RWPE2 (cell line): ENCODE results near the gene MREG.

Source experiments
- ATAC-seq: fragments of 200-7000 bp; cut with Tn5 transposase; 3 replicates; pipeline ENCODE4 v1.9.1; 2021; ENCODE audit warnings: low read depth
- DNase-seq: peaks from one replicate; pipeline ENCODE4 v3.0.0-alpha.2; 2020; ENCODE audit warnings: low spot score
- H3K27ac ChIP-seq: fragments of 450-650 bp; 2 replicates; pipeline ENCODE4 v1.5.1; 2017; ENCODE audit warnings: mild to moderate bottlenecking; ENCODE audit not compliant: poor library complexity, severe bottlenecking
- H3K27me3 ChIP-seq: fragments of 250-450 bp; sonication (Bioruptor Pico); 2 replicates; pipeline ENCODE4 v1.5.1; 2021; ENCODE audit warnings: mild to moderate bottlenecking, moderate library complexity; ENCODE audit not compliant: insufficient read depth, poor library complexity, severe bottlenecking
- H3K36me3 ChIP-seq: fragments of 250-450 bp; sonication (Bioruptor Pico); 2 replicates; pipeline ENCODE4 v1.5.1; 2020; ENCODE audit warnings: low read depth, mild to moderate bottlenecking, moderate library complexity
- H3K4me1 ChIP-seq: fragments of 250-450 bp; sonication (Bioruptor Pico); 2 replicates; pipeline ENCODE4 v1.5.1; 2021; ENCODE audit warnings: mild to moderate bottlenecking, moderate library complexity; ENCODE audit not compliant: insufficient read depth, poor library complexity, severe bottlenecking
- H3K4me3 ChIP-seq: fragments of 250-450 bp; sonication (Bioruptor Pico); 2 replicates; pipeline ENCODE4 v1.5.1; 2021; ENCODE audit warnings: mild to moderate bottlenecking, moderate library complexity; ENCODE audit not compliant: severe bottlenecking
- H3K9me3 ChIP-seq: fragments of 250-450 bp; sonication (Bioruptor Pico); 2 replicates; pipeline ENCODE4 v1.5.1; 2021; ENCODE audit warnings: mild to moderate bottlenecking, moderate library complexity; ENCODE audit not compliant: severe bottlenecking
- CTCF ChIP-seq: fragments of 450-650 bp; IDR thresholded peaks from one replicate; pipeline ENCODE4 v1.5.1; 2017; ENCODE audit warnings: mild to moderate bottlenecking, moderate library complexity; ENCODE audit not compliant: poor library complexity, severe bottlenecking

Gene MREG

DNA sequence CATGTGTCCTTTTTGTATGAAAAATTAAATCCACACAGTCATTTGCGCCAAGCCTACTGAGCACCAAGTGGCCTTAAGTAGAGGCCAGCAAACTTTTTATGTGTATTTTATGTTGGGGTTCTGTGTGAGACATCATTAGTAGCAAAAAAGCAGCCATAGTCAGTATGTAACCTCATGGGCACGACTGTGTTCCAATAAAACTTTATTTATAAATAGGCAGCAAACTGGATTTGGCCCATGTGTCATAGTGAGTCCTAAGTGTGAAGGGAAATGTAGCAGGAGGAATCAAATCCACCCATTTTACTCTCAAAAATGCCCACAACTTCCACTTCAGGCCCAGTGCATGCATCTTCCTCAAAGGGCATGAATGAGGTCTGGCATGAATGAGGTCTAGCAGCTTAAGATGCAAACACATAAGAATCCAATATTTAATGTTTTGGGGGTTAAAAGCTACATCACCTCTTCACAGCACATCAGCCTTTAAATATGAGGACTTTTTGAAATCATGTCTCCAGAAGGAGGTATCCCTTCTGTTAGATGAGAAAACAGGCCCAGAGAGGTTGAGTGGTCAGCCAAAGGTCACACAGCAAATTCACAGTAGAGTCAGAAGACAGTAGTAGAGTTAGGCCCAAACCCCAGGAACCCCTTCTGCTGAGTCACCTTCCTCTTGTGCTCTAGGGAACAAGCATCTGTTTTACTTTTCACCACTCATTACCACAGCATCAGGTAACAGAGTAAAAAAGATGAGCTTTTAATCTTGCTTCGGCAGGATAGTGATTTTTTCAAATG lies 45.6 kb downstream of the MREG start:
- no peak for DNase-seq
- peak overlapping the region; percentile 9 for H3K27ac ChIP-seq

GRCh38 chr2:215966951-215967350 lies 46.4 kb downstream of the MREG start:
- peak overlapping the region; percentile 9 for H3K27ac ChIP-seq
- no peak for DNase-seq
- peak; percentile 78 for ATAC-seq
- peaks cover 10% of the 10 kb centered on the region for H3K4me1 ChIP-seq
- 0 out of 2 replicates have a peak, but pooled peaks cover 3% of the 10 kb centered on the region for H3K36me3 ChIP-seq
- no peaks in the 10 kb centered on the region for H3K9me3 ChIP-seq
- no peak for TF ChIP-seq CTCF
- H3K27me3 ChIP-seq = no peaks in the 10 kb centered on the region
- H3K4me3 ChIP-seq = no peak overlapping the region

More for the DNA sequence above, 45.6 kb downstream of the MREG start:
- Histone ChIP-seq H3K27me3 (no peaks in the 10 kb centered on the region), H3K4me3 (no peak overlapping the region), H3K9me3 (no peaks in the 10 kb centered on the region), H3K4me1 (peaks cover 10% of the 10 kb centered on the region), H3K36me3 (0 out of 2 replicates have a peak, but pooled peaks cover 3% of the 10 kb centered on the region)
- no peak for ATAC-seq
- TF ChIP-seq CTCF = no peak

GRCh38 chr2:215966274-215966673 lies 47.1 kb downstream of the MREG start:
- Histone ChIP-seq H3K9me3 (no peaks in the 10 kb centered on the region), H3K27ac (no peak overlapping the region), H3K4me1 (peaks cover 10% of the 10 kb centered on the region), H3K36me3 (0 out of 2 replicates have a peak, but pooled peaks cover 3% of the 10 kb centered on the region), H3K27me3 (no peaks in the 10 kb centered on the region), H3K4me3 (no peak overlapping the region)
- no peak for TF ChIP-seq CTCF
- DNase-seq (no peak), ATAC-seq (no peak)

- no peak overlapping the region for H3K27ac ChIP-seq
- TF ChIP-seq CTCF = no peak
- ATAC-seq (no peak), DNase-seq (no peak)
- no peak overlapping the region for H3K4me3 ChIP-seq
- H3K9me3 ChIP-seq = no peaks in the 10 kb centered on the region
- 0 out of 2 replicates have a peak, but pooled peaks cover 3% of the 10 kb centered on the region for H3K36me3 ChIP-seq
- no peaks in the 10 kb centered on the region for H3K27me3 ChIP-seq
- peaks cover 10% of the 10 kb centered on the region for H3K4me1 ChIP-seq
Measured at GRCh38 chr2:215965532-215966165, 47.7 kb downstream of the MREG start.
